ENCODE data around the gene ZDHHC11B.
"Not testable (repeated sequence)": the region's sequence is repeated elsewhere in the genome, so short reads cannot be mapped to it uniquely, and the experiment has no call there.

Gene ZDHHC11B

GRCh38 chr5:683551-684481 lies 100.7 kb downstream of the ZDHHC11B start:
- no peak for DNase-seq (ENCODE audit: low spot score)

GRCh38 chr5:682651-683358 lies 101.7 kb downstream of the ZDHHC11B start:
- not testable (repeated sequence) for DNase-seq (ENCODE audit: low spot score)

- not testable (repeated sequence) for DNase-seq (ENCODE audit: low spot score)
Measured at GRCh38 chr5:682216-682615, 102.3 kb downstream of the ZDHHC11B start.

GRCh38 chr5:681317-682191 lies 103.0 kb downstream of the ZDHHC11B start:
- DNase-seq (ENCODE audit: low spot score), result not testable (repeated sequence)

GRCh38 chr5:680836-681235 lies 103.7 kb downstream of the ZDHHC11B start:
- not testable (repeated sequence) for DNase-seq (ENCODE audit: low spot score)

- not testable (repeated sequence) for DNase-seq (ENCODE audit: low spot score)
Measured at GRCh38 chr5:680118-680795, 104.3 kb downstream of the ZDHHC11B start.

GRCh38 chr5:679166-679895 lies 105.2 kb downstream of the ZDHHC11B start:
- not testable (repeated sequence) for DNase-seq (ENCODE audit: low spot score)

GRCh38 chr5:678521-678920 lies 106.0 kb downstream of the ZDHHC11B start:
- not testable (repeated sequence) for DNase-seq (ENCODE audit: low spot score)

- no peak for DNase-seq (ENCODE audit: low spot score)
Measured at GRCh38 chr5:677131-678101, 107.1 kb downstream of the ZDHHC11B start.

- no peak for DNase-seq (ENCODE audit: low spot score)
Measured at GRCh38 chr5:676699-677076, 107.8 kb downstream of the ZDHHC11B start.

- no peak for DNase-seq (ENCODE audit: low spot score)
Measured at GRCh38 chr5:675871-676698, 108.4 kb downstream of the ZDHHC11B start.

GRCh38 chr5:675111-675870 lies 109.2 kb downstream of the ZDHHC11B start:
- no peak for DNase-seq (ENCODE audit: low spot score)

- DNase-seq (ENCODE audit: low spot score), result no peak
Measured at GRCh38 chr5:674630-675011, 109.9 kb downstream of the ZDHHC11B start.

GRCh38 chr5:673831-674629 lies 110.5 kb downstream of the ZDHHC11B start:
- no peak for DNase-seq (ENCODE audit: low spot score)

GRCh38 chr5:673161-673830 lies 111.2 kb downstream of the ZDHHC11B start:
- DNase-seq (ENCODE audit: low spot score), result no peak

- peak; percentile 20 for DNase-seq (ENCODE audit: low spot score)
Measured at GRCh38 chr5:672329-673160, 112.0 kb downstream of the ZDHHC11B start.
